NT2/D1 (cell line): ENCODE results near the gene TBC1D2.

Experiments used
- SUZ12 ChIP-seq: IDR thresholded peaks from 2 replicates; pipeline ENCODE4 v1.6.1; 2011; ENCODE audit not compliant: insufficient read length, insufficient read depth; ENCODE audit errors: extremely low read depth
- YY1 ChIP-seq: IDR thresholded peaks from 2 replicates; pipeline ENCODE4 v1.6.1; 2011; ENCODE audit not compliant: insufficient read length, insufficient read depth
- ZNF274 ChIP-seq: IDR thresholded peaks from 2 replicates; pipeline ENCODE4 v1.6.1; 2011; ENCODE audit warnings: mild to moderate bottlenecking, low read depth, low read length

DNA sequence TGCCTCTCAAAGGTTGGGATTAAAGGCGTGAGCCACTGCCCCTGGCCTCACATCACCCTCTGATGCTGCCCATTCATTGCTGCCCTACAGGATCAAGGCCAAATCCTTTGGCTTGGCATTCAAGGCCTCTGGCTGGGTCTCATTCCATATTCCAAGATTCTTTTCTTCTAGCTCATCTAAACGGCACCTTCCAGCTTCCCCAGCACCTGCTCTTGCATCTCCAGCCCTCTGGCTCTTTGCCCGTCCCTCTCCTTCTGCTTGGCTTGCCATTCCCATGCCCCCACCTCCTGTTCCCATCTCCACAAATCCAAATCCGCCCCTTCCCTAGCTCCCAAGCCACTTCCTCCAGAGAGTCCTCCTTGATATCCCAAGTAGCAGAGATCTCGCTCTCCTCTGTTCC, 96.1 kb downstream of the TBC1D2 start:
- TF ChIP-seq YY1 (no peak), SUZ12 (no peak), ZNF274 (no peak)
